H1 (cell line): Measurements from ENCODE around the gene PDPK1. TPM values are rescaled to one million over a fixed set of nuclear protein-coding genes. Genes with fewer than 3 reads are reported as not detected.

ENCODE experiments used
- CTCF ChIA-PET: fragments of 300-600 bp; sonication (Branson Sonifier 250); formaldehyde crosslinking; loops from one replicate; lab custom pipeline; 2021; ENCODE audit not compliant: partially characterized antibody; lab: Charles Lee
- POLR2A ChIA-PET: fragments of 300-600 bp; sonication (Branson Sonifier 250); formaldehyde crosslinking; loops from one replicate; lab custom pipeline; 2021; ENCODE audit warnings: inconsistent platforms; ENCODE audit not compliant: partially characterized antibody; lab: Charles Lee
- DNase-seq, 2 experiments: peaks; one replicate each; pipeline versions ENCODE4 v3.0.0 to v3.0.0-alpha.2; 2010 to 2022; ENCODE audit warnings: low spot score in 2 of 2, low read depth in 1 of 2, mixed read lengths in 1 of 2
- FAIRE-seq: peaks from 2 replicates; lab custom pipeline; 2011; peaks lifted over from hg19 to GRCh38; lab: Jason Lieb, UNC
- H2AFZ ChIP-seq: 2 replicates; pipeline ENCODE4 v1.8.1; 2012; ENCODE audit warnings: low read length, inconsistent platforms
- H2AK5ac ChIP-seq: 2 replicates; pipeline ENCODE4 v1.6.1; 2013; ENCODE audit warnings: low read depth, low read length
- H2BK120ac ChIP-seq: replicated peaks from 2 replicates; pipeline ENCODE3; 2013; ENCODE audit warnings: low read depth, low read length, inconsistent platforms
- H2BK12ac ChIP-seq: 2 replicates; pipeline ENCODE4 v1.6.1; 2013; ENCODE audit warnings: low read depth, low read length
- H2BK15ac ChIP-seq: 2 replicates; pipeline ENCODE4 v1.6.1; 2013; ENCODE audit warnings: low read length
- H2BK20ac ChIP-seq: 2 replicates; pipeline ENCODE4 v1.6.1; 2013; ENCODE audit warnings: low read length
- H2BK5ac ChIP-seq: 2 replicates; pipeline ENCODE4 v1.6.1; 2013; ENCODE audit warnings: low read depth, low read length
- H3K14ac ChIP-seq: 2 replicates; pipeline ENCODE4 v1.6.1; 2013; ENCODE audit warnings: inconsistent platforms; ENCODE audit not compliant: insufficient read length
- H3K18ac ChIP-seq: 2 replicates; pipeline ENCODE4 v1.6.1; 2013; ENCODE audit warnings: low read length; ENCODE audit errors: extremely low read depth
- H3K23ac ChIP-seq: 2 replicates; pipeline ENCODE4 v1.6.1; 2013; ENCODE audit warnings: inconsistent platforms; ENCODE audit not compliant: insufficient read length
- H3K23me2 ChIP-seq: 2 replicates; pipeline ENCODE4 v1.6.1; 2013; ENCODE audit warnings: low read depth, low read length
- H3K27ac ChIP-seq: 2 replicates; pipeline ENCODE4 v1.6.1; 2011; ENCODE audit warnings: low read depth, low read length, inconsistent platforms
- H3K27me3 ChIP-seq, 4 experiments: replicated peaks in 1 of 4; 1 replicate in 1 of 4; 2 replicates in 3 of 4; pipeline versions ENCODE4 v1.6.1 to v1.8.1; 2011 to 2013; ENCODE audit warnings: low read length in 3 of 4, mild to moderate bottlenecking in 3 of 4, inconsistent platforms in 2 of 4, mixed read lengths in 2 of 4, moderate library complexity in 1 of 4; ENCODE audit not compliant: control insufficient read depth in 3 of 4, insufficient read depth in 3 of 4; ENCODE audit errors: extremely low read depth in 1 of 4
- H3K36me3 ChIP-seq, 4 experiments: 2 replicates each; pipeline versions ENCODE4 v1.6.1 to v1.8.1; 2011 to 2013; ENCODE audit warnings: mild to moderate bottlenecking in 4 of 4, low read length in 3 of 4, moderate library complexity in 2 of 4, control low read depth in 1 of 4, inconsistent platforms in 1 of 4; ENCODE audit not compliant: insufficient read depth in 4 of 4, control insufficient read depth in 2 of 4
- H3K4ac ChIP-seq: replicated peaks from 2 replicates; pipeline ENCODE3; 2013; ENCODE audit warnings: low read length, low read depth, mixed read lengths, inconsistent platforms; ENCODE audit not compliant: insufficient read length
- H3K4me1 ChIP-seq, 4 experiments: replicated peaks in 1 of 4; 1 replicate in 1 of 4; 2 replicates in 3 of 4; pipeline versions ENCODE4 v1.6.1 to v1.8.1; 2011 to 2013; ENCODE audit warnings: low read length in 3 of 4, inconsistent platforms in 2 of 4, mixed read lengths in 1 of 4; ENCODE audit not compliant: insufficient read depth in 4 of 4, control insufficient read depth in 3 of 4
- H3K4me2 ChIP-seq, 2 experiments: 2 replicates each; pipeline versions ENCODE4 v1.6.1 to v1.8.1; 2011 to 2013; ENCODE audit warnings: low read depth in 2 of 2, low read length in 2 of 2, control low read depth in 1 of 2, inconsistent platforms in 1 of 2, mild to moderate bottlenecking in 1 of 2; ENCODE audit not compliant: insufficient read depth in 1 of 2
- H3K4me3 ChIP-seq, 4 experiments: fragments of 200-600, 300-600 bp in 1 of 4; sonication (generic), shearing (Covaris generic), sonication (Bioruptor Twin) in 1 of 4; 2 replicates each; pipeline versions ENCODE4 v1.5.1 to v1.8.1; 2011 to 2016; ENCODE audit warnings: low read length in 4 of 4, low read depth in 3 of 4, control low read depth in 2 of 4, inconsistent platforms in 2 of 4, mild to moderate bottlenecking in 2 of 4, mixed read lengths in 1 of 4, moderate library complexity in 1 of 4; ENCODE audit not compliant: insufficient read depth in 2 of 4; ENCODE audit errors: extremely low read depth in 1 of 4
- H3K56ac ChIP-seq: replicated peaks from 2 replicates; pipeline ENCODE3; 2013; ENCODE audit warnings: low read depth, mild to moderate bottlenecking, mixed read lengths, low read length, inconsistent platforms; ENCODE audit not compliant: insufficient read length
- H3K79me1 ChIP-seq: 2 replicates; pipeline ENCODE4 v1.6.1; 2013; ENCODE audit warnings: low read depth, low read length, control low read depth
- H3K79me2 ChIP-seq, 2 experiments: 2 replicates each; pipeline versions ENCODE4 v1.6.1 to v1.8.1; 2012 to 2013; ENCODE audit warnings: low read length in 2 of 2, mild to moderate bottlenecking in 2 of 2, inconsistent platforms in 1 of 2; ENCODE audit not compliant: insufficient read depth in 2 of 2, control insufficient read depth in 1 of 2
- H3K9ac ChIP-seq, 4 experiments: replicated peaks in 1 of 4; 1 replicate in 1 of 4; 2 replicates in 3 of 4; pipeline versions ENCODE4 v1.6.1 to v1.8.1; 2011 to 2013; ENCODE audit warnings: low read depth in 3 of 4, low read length in 3 of 4, control low read depth in 2 of 4, mild to moderate bottlenecking in 2 of 4, moderate library complexity in 2 of 4, inconsistent platforms in 1 of 4; ENCODE audit errors: extremely low read depth in 1 of 4
- H3K9me3 ChIP-seq, 2 experiments: 2 replicates each; pipeline versions ENCODE4 v1.6.1 to v1.8.1; 2012 to 2013; ENCODE audit warnings: mild to moderate bottlenecking in 2 of 2, moderate library complexity in 2 of 2, control low read depth in 1 of 2, inconsistent platforms in 1 of 2, low read depth in 1 of 2, low read length in 1 of 2, mixed read lengths in 1 of 2; ENCODE audit not compliant: insufficient read depth in 2 of 2
- H4K20me1 ChIP-seq, 2 experiments: replicated peaks in 1 of 2; 2 replicates each; pipeline versions ENCODE3 to v1.8.1; 2011 to 2013; ENCODE audit warnings: inconsistent platforms in 2 of 2, low read length in 2 of 2, mild to moderate bottlenecking in 1 of 2; ENCODE audit not compliant: insufficient read depth in 2 of 2, control insufficient read depth in 1 of 2
- H4K5ac ChIP-seq: 2 replicates; pipeline ENCODE4 v1.6.1; 2013; ENCODE audit warnings: low read length, low read depth, mixed read lengths, inconsistent platforms; ENCODE audit not compliant: insufficient read length
- H4K8ac ChIP-seq: 2 replicates; pipeline ENCODE4 v1.8.0; 2013; ENCODE audit warnings: mild to moderate bottlenecking, moderate library complexity, low read length, inconsistent platforms; ENCODE audit not compliant: insufficient read depth; ENCODE audit errors: extremely low read depth
- H4K91ac ChIP-seq: replicated peaks from 2 replicates; pipeline ENCODE3; 2013; ENCODE audit warnings: low read length, mixed read lengths, inconsistent platforms; ENCODE audit not compliant: insufficient read length
- GTF2F1 ChIP-seq: IDR thresholded peaks from 2 replicates; pipeline ENCODE4 v1.6.1; 2012; ENCODE audit warnings: low read depth, low read length, improper control_type of control experiment, borderline replicate concordance
- POLR2AphosphoS5 ChIP-seq: IDR thresholded peaks from 2 replicates; pipeline ENCODE4 v1.6.1; 2011; ENCODE audit warnings: low read depth, low read length
- RFX5 ChIP-seq: IDR thresholded peaks from 2 replicates; pipeline ENCODE4 v1.6.1; 2011; ENCODE audit warnings: low read depth, low read length, improper control_type of control experiment, borderline replicate concordance
- RNF2 ChIP-seq: fragments of 200-900, 300-1000 bp; sonication (generic); IDR thresholded peaks from 2 replicates; pipeline ENCODE4 v1.7.1; 2016; ENCODE audit warnings: borderline replicate concordance, low read depth, mild to moderate bottlenecking, antibody characterized with exemption, low read length; ENCODE audit not compliant: poor library complexity, severe bottlenecking; ENCODE audit errors: missing control alignments
- SIX5 ChIP-seq: IDR thresholded peaks from 2 replicates; pipeline ENCODE4 v1.6.1; 2011; ENCODE audit warnings: mild to moderate bottlenecking, low read depth, low read length
- SRF ChIP-seq: IDR thresholded peaks from 2 replicates; pipeline ENCODE4 v1.6.1; 2011; ENCODE audit warnings: mild to moderate bottlenecking, low read depth, low read length, moderate library complexity
- WGBS, 2 experiments: shearing (Covaris generic) in 1 of 2; methylation state at CpG; one replicate each; pipeline versions ENCODE4 v1.1.6 to v1.1.7; 2013 to 2015; ENCODE audit warnings: low lambda C conversion rate in 2 of 2, mixed read lengths in 2 of 2, inconsistent platforms in 1 of 2, low coverage in 1 of 2, missing lambda C conversion rate in 1 of 2; ENCODE audit not compliant: insufficient replicate concordance in 2 of 2, insufficient coverage in 1 of 2, insufficient read length in 1 of 2; ENCODE audit errors: extremely low coverage in 1 of 2, missing lambda C conversion rate in 1 of 2; 5-methylcytosine and 5-hydroxymethylcytosine counted together
- polyA plus RNA-seq, 7 experiments: library from polyadenylated mRNA; depleted of rRNA in 3 of 7; stranded (reverse) in 5 of 7; unstranded in 2 of 7; fragments of >200 nt in 5 of 7; fragments of 200-250 nt in 2 of 7; gene quantifications; 1 replicate in 5 of 7; 2 replicates in 1 of 7; 4 replicates in 1 of 7; pipeline versions ENCODE4 v1.2.1 to v1.2.3, GENCODE V29; 2011 to 2013; ENCODE audit warnings: missing spikeins in 2 of 7, mixed read lengths in 2 of 7
- total RNA-seq: library from RNA; stranded (reverse); fragmentation: NEBNext Ultra II Directional; extraction: Animal tissue kit (Norgen Biotek cat#: 25700); gene quantifications from 2 replicates; pipeline ENCODE4 v1.2.1, GENCODE V29; 2021

PDPK1 gene
- total and polyA plus RNA-seq, 2 of the 8 experiments (the other 6 are each of a cell fraction or from before 2014, with no cell fraction given): 17.1 to 27.8 TPM

GRCh38 chr16:2530629-2531318, 7.0 kb upstream of the PDPK1 start:
- peak overlapping the region in 3 of 4 experiments; percentile 26 to 72 (median 54); a peak in 4 of 8 replicates for H3K4me3 ChIP-seq
- FAIRE-seq (no peak), DNase-seq (no peak)
- no peak overlapping the region for H2AK5ac ChIP-seq
- H3K27ac ChIP-seq: no peak overlapping the region
- no peak overlapping the region for H2BK15ac ChIP-seq
- WGBS, 2 experiments: 80% methylated on average over 14 of the region's 14 CpGs; no CpG with 5 or more reads in 1 of the 2 experiments
- H3K4ac ChIP-seq: no peak overlapping the region
- POLR2A ChIA-PET: interaction anchor here (0.6 to 5.6 kb wide), 11 partner anchors 9 to 479 kb away, joined by 3 to 108 read pairs (median 4); partner anchors contain the start of genes AMDHD2, ATP6V0C, ECI1 and TBC1D24
- peak overlapping the region; percentile 84; the same call in 1 of the 2 replicates for H2BK5ac ChIP-seq
- H2AFZ ChIP-seq: no peak overlapping the region
- no peaks in the 10 kb centered on the region for H3K79me2 ChIP-seq
- H3K4me1 ChIP-seq: peaks cover 0 to 9% (median 7%) of the 10 kb centered on the region in 4 experiments; a peak in 4 of 7 replicates
- no peak overlapping the region for H3K18ac ChIP-seq
- H3K56ac ChIP-seq: no peak overlapping the region
- CTCF ChIA-PET: interaction anchor here (0.6 to 0.9 kb wide), 3 partner anchors 9 to 12 kb away, joined by 3 to 5 read pairs (median 3); no protein-coding TSS in a partner anchor
- H3K27me3 ChIP-seq: no peaks in the 10 kb centered on the region
- H4K8ac ChIP-seq: peak overlapping the region; percentile 59; the same call in 1 of the 2 replicates
- H3K23ac ChIP-seq: no peak overlapping the region
- no peak overlapping the region for H3K9ac ChIP-seq
- H2BK12ac ChIP-seq: no peak overlapping the region
- peaks cover 0 to 17% of the 10 kb centered on the region in 2 experiments for H4K20me1 ChIP-seq
- H4K91ac ChIP-seq: peak overlapping the region; percentile 65
- no peaks in the 10 kb centered on the region for H3K9me3 ChIP-seq
- no peak overlapping the region for H2BK120ac ChIP-seq
- no peaks in the 10 kb centered on the region for H3K79me1 ChIP-seq
- no peak for TF ChIP-seq GTF2F1
- TF ChIP-seq SRF: no peak
- no peak for TF ChIP-seq RNF2
- no peak for TF ChIP-seq SIX5
- TF ChIP-seq POLR2AphosphoS5: no peak; the same call in 1 of the 2 replicates
- no peak for TF ChIP-seq RFX5
- H3K36me3 ChIP-seq: peaks cover 3 to 20% (median 7%) of the 10 kb centered on the region in 4 experiments; a peak in 6 of 8 replicates
- H3K23me2 ChIP-seq: peaks cover 14% of the 10 kb centered on the region
- no peak overlapping the region for H3K14ac ChIP-seq
- H4K5ac ChIP-seq: no peak overlapping the region
- H2BK20ac ChIP-seq: no peak overlapping the region
- H3K4me2 ChIP-seq: peak overlapping the region; percentile 80 to 88
